ENCODE measurements around the gene SCD5.

SCD5 gene

GRCh38 chr4:82588771-82589270 lies 209.8 kb downstream of the SCD5 start:
- DNase-seq (ENCODE audit: low spot score), result no peak

GRCh38 chr4:82587826-82588540 lies 210.6 kb downstream of the SCD5 start:
- no peak for DNase-seq (ENCODE audit: low spot score)

GRCh38 chr4:82585690-82586435 lies 212.7 kb downstream of the SCD5 start:
- DNase-seq (ENCODE audit: low spot score), result no peak

GRCh38 chr4:82584931-82585330 lies 213.7 kb downstream of the SCD5 start:
- no peak for DNase-seq (ENCODE audit: low spot score)

- no peak for DNase-seq (ENCODE audit: low spot score)
These were observed 214.6 kb downstream of the SCD5 start for GRCh38 chr4:82583897-82584587.

- no peak for DNase-seq (ENCODE audit: low spot score)
These were observed 218.7 kb downstream of the SCD5 start for GRCh38 chr4:82579932-82580331.

Measured in hepatic stellate cell (primary cell).